ENCODE data around the gene DNASE1.

DNA sequence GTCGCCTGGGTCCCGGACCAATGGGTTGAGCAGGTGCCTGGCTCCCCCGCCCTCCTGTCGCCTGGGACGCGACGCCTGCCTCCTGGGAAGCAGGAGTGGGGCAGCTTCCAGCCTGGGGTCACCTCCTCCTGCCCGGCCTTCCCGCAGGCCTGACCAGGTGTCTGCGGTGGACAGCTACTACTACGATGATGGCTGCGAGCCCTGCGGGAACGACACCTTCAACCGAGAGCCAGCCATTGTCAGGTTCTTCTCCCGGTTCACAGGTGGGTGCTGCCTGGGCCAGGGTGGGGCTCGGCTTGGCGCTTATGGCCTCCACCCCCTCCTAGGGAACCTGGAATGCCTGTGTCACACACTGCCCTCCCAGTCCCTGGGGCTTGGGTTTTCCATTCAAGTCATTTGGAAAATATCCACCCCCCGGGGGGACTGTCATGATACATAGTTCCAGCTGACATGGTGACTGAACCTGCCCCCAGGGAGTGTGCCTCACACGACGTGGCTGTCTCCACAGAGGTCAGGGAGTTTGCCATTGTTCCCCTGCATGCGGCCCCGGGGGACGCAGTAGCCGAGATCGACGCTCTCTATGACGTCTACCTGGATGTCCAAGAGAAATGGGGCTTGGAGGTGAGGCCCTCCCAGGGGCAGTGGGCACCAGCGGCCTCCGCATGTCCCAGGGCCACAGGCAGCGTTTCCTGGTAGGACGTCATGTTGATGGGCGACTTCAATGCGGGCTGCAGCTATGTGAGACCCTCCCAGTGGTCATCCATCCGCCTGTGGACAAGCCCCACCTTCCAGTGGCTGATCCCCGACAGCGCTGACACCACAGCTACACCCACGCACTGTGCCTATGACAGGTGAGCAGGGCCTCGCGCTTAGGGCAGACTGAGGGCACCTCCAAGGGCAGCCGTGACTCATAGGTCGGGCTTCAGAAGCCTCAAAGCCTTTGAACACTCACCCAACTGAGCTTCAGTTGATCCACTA lies 2.3 kb downstream of the DNASE1 start:
- TF ChIP-seq, protein P1, sequence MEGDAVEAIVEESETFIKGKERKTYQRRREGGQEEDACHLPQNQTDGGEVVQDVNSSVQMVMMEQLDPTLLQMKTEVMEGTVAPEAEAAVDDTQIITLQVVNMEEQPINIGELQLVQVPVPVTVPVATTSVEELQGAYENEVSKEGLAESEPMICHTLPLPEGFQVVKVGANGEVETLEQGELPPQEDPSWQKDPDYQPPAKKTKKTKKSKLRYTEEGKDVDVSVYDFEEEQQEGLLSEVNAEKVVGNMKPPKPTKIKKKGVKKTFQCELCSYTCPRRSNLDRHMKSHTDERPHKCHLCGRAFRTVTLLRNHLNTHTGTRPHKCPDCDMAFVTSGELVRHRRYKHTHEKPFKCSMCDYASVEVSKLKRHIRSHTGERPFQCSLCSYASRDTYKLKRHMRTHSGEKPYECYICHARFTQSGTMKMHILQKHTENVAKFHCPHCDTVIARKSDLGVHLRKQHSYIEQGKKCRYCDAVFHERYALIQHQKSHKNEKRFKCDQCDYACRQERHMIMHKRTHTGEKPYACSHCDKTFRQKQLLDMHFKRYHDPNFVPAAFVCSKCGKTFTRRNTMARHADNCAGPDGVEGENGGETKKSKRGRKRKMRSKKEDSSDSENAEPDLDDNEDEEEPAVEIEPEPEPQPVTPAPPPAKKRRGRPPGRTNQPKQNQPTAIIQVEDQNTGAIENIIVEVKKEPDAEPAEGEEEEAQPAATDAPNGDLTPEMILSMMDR (IDR thresholded peaks at IDR 0.05), result no peak
- TF ChIP-seq POLR2A (IDR thresholded peaks at IDR 0.05), result no peak
